Uterus (tissue), 4 donors: Measurements from ENCODE around the gene MSH3. TPM values are rescaled to one million over a fixed set of nuclear protein-coding genes. Genes with fewer than 3 reads are reported as not detected.

Source experiments
- DNase-seq, 2 donors: peaks; one replicate each; pipeline ENCODE4 v3.0.0-alpha.2; 2019 to 2020
- H3K27ac ChIP-seq, 2 donors: fragments of 200-600 bp; sonication (generic); 1 replicate in 1 of 2; 2 replicates in 1 of 2; pipeline ENCODE4 v1.5.1; 2016 to 2018
- H3K27me3 ChIP-seq, 2 donors: fragments of 200-600 bp; sonication (generic); one replicate each; pipeline ENCODE4 v1.5.1; 2018 to 2019; ENCODE audit warnings: control low read depth in 1 of 2
- H3K36me3 ChIP-seq, 2 donors: fragments of 200-600 bp; sonication (generic); one replicate each; pipeline ENCODE4 v1.5.1; 2019; ENCODE audit warnings: control low read depth in 1 of 2
- H3K4me1 ChIP-seq, 2 donors: fragments of 200-600 bp; sonication (generic); one replicate each; pipeline ENCODE4 v1.5.1; 2018 to 2019; ENCODE audit warnings: control low read depth in 1 of 2
- H3K4me3 ChIP-seq, 2 donors: fragments of 200-600 bp; sonication (generic); 1 replicate in 1 of 2; 2 replicates in 1 of 2; pipeline ENCODE4 v1.5.1; 2018 to 2019; ENCODE audit warnings: mild to moderate bottlenecking in 1 of 2
- H3K9me3 ChIP-seq, 2 donors: fragments of 200-600 bp; sonication (generic); one replicate each; pipeline ENCODE4 v1.5.1; 2019; ENCODE audit warnings: control low read depth in 1 of 2
- CTCF ChIP-seq, 4 experiments: fragments of 200-600 bp in 2 of 4; fragments of 450-650 bp in 2 of 4; sonication (generic) in 2 of 4; IDR thresholded peaks; one replicate each; pipeline ENCODE4 v1.5.1; 2016 to 2019; ENCODE audit warnings: antibody characterized with exemption in 4 of 4, mild to moderate bottlenecking in 2 of 4, moderate library complexity in 1 of 4
- POLR2A ChIP-seq, 2 donors: fragments of 450-650 bp; IDR thresholded peaks; one replicate each; pipeline ENCODE4 v1.6.1; 2016; ENCODE audit warnings: antibody characterized with exemption in 2 of 2, mild to moderate bottlenecking in 1 of 2, moderate library complexity in 1 of 2
- intact Hi-C: fragments of 100-400 bp; cut with DNase I; formaldehyde crosslinking; loops from one replicate; pipeline ENCODE4 v1.15.1; 2023; ENCODE audit warnings: low total_unique reads
- total RNA-seq, 4 donors: library from RNA; depleted of rRNA in 3 of 4; stranded (reverse); fragments of >200 nt in 3 of 4; gene quantifications; one replicate each; pipeline versions ENCODE4 v1.1.0 to v1.2.4, GENCODE V29; 2014 to 2023
- donor health status: DM: yes; HTN: yes; CAD: no.

Gene MSH3
- total RNA-seq, 4 donors from 2014 or later: 6.4 to 34.3 (median 16.3) TPM

GRCh38 chr5:80711216-80711615 is 56.8 kb downstream of the MSH3 start:
- TF ChIP-seq CTCF (IDR thresholded peaks at IDR 0.05): no peak
- no peak for TF ChIP-seq POLR2A (IDR thresholded peaks at IDR 0.05)
- Histone ChIP-seq H3K36me3 (no peaks in the 10 kb centered on the region), H3K4me3 (no peak overlapping the region), H3K27ac (no peak overlapping the region), H3K4me1 (no peaks in the 10 kb centered on the region), H3K27me3 (no peaks in the 10 kb centered on the region), H3K9me3 (no peaks in the 10 kb centered on the region)
- DNase-seq: no peak
- intact Hi-C loops: no loop called here

GRCh38 chr5:80711938-80712337 is 57.5 kb downstream of the MSH3 start:
- H3K36me3 ChIP-seq: no peaks in the 10 kb centered on the region
- TF ChIP-seq POLR2A (IDR thresholded peaks at IDR 0.05): no peak
- no peak for TF ChIP-seq CTCF (IDR thresholded peaks at IDR 0.05)
- intact Hi-C loops: no loop called here
- no peak overlapping the region for H3K27ac ChIP-seq
- no peak overlapping the region for H3K4me3 ChIP-seq
- no peaks in the 10 kb centered on the region for H3K4me1 ChIP-seq
- H3K9me3 ChIP-seq: no peaks in the 10 kb centered on the region
- DNase-seq: no peak
- no peaks in the 10 kb centered on the region for H3K27me3 ChIP-seq

- Histone ChIP-seq H3K4me3 (no peak overlapping the region), H3K36me3 (no peaks in the 10 kb centered on the region), H3K27me3 (no peaks in the 10 kb centered on the region), H3K4me1 (no peaks in the 10 kb centered on the region), H3K27ac (no peak overlapping the region), H3K9me3 (no peaks in the 10 kb centered on the region)
- no peak for TF ChIP-seq CTCF (IDR thresholded peaks at IDR 0.05)
- TF ChIP-seq POLR2A (IDR thresholded peaks at IDR 0.05): no peak
- intact Hi-C loops: no loop called here
- DNase-seq: no peak
Observed at GRCh38 chr5:80712919-80713318, 58.5 kb downstream of the MSH3 start.

GRCh38 chr5:80713631-80714030 is 59.2 kb downstream of the MSH3 start:
- no peaks in the 10 kb centered on the region for H3K27me3 ChIP-seq
- intact Hi-C loops: no loop called here
- H3K4me1 ChIP-seq: no peaks in the 10 kb centered on the region
- TF ChIP-seq CTCF (IDR thresholded peaks at IDR 0.05): no peak
- TF ChIP-seq POLR2A (IDR thresholded peaks at IDR 0.05): no peak
- H3K36me3 ChIP-seq: no peaks in the 10 kb centered on the region
- H3K27ac ChIP-seq: no peak overlapping the region
- DNase-seq: no peak
- no peaks in the 10 kb centered on the region for H3K9me3 ChIP-seq
- no peak overlapping the region for H3K4me3 ChIP-seq

- H3K4me3 ChIP-seq: no peak overlapping the region
Observed at GRCh38 chr5:80714570-80715298, 60.3 kb downstream of the MSH3 start.

More at GRCh38 chr5:80714570-80715298, 60.3 kb downstream of the MSH3 start:
- no peaks in the 10 kb centered on the region for H3K4me1 ChIP-seq
- no peaks in the 10 kb centered on the region for H3K9me3 ChIP-seq
- no peak overlapping the region for H3K27ac ChIP-seq
- H3K27me3 ChIP-seq: no peaks in the 10 kb centered on the region
- H3K36me3 ChIP-seq: no peaks in the 10 kb centered on the region
- TF ChIP-seq POLR2A (IDR thresholded peaks at IDR 0.05) (no peak), CTCF (IDR thresholded peaks at IDR 0.05) (no peak)
- no peak for DNase-seq
- intact Hi-C loops: no loop called here
